Naive B cell (primary cell): ENCODE data around the gene TFCP2. TPM values are rescaled to one million over a fixed set of nuclear protein-coding genes. Genes with fewer than 3 reads are reported as not detected.

Experiments used
- ATAC-seq, 2 donors: fragments of 150-1000 bp; cut with Tn5 transposase; 2 replicates each; pipeline ENCODE4 v1.10.0; 2021; ENCODE audit warnings: low read depth in 2 of 2, mild to moderate bottlenecking in 2 of 2, moderate library complexity in 2 of 2
- DNase-seq: peaks from one replicate; pipeline ENCODE4 v3.0.0; 2022
- H3K27ac Mint-ChIP-seq, 6 donors: one replicate each; pipeline ENCODE4 v1.8.0; 2020 to 2022; ENCODE audit warnings: mild to moderate bottlenecking in 6 of 6, mixed read lengths in 6 of 6, moderate library complexity in 5 of 6, inconsistent platforms in 2 of 6
- H3K27me3 Mint-ChIP-seq, 3 donors: one replicate each; pipeline ENCODE4 v1.8.0; 2021 to 2022; ENCODE audit warnings: mixed read lengths in 3 of 3, mild to moderate bottlenecking in 1 of 3
- H3K36me3 Mint-ChIP-seq, 2 donors: one replicate each; pipeline ENCODE4 v1.8.0; 2020 to 2022; ENCODE audit warnings: mixed read lengths in 2 of 2, inconsistent platforms in 1 of 2, mild to moderate bottlenecking in 1 of 2
- H3K4me1 Mint-ChIP-seq, 3 donors: one replicate each; pipeline ENCODE4 v1.8.0; 2020 to 2022; ENCODE audit warnings: mixed read lengths in 3 of 3, inconsistent platforms in 1 of 3, mild to moderate bottlenecking in 1 of 3, moderate library complexity in 1 of 3
- H3K4me3 Mint-ChIP-seq, 8 donors: one replicate each; pipeline ENCODE4 v1.8.0; 2020 to 2022; ENCODE audit warnings: mild to moderate bottlenecking in 8 of 8, mixed read lengths in 8 of 8, moderate library complexity in 8 of 8, inconsistent platforms in 2 of 8
- H3K9me3 Mint-ChIP-seq, 7 donors: one replicate each; pipeline ENCODE4 v1.8.0; 2020 to 2022; ENCODE audit warnings: mixed read lengths in 7 of 7, mild to moderate bottlenecking in 5 of 7, inconsistent platforms in 2 of 7, moderate library complexity in 1 of 7
- polyA plus RNA-seq, 6 donors: library from polyadenylated mRNA; unstranded; fragments of 300-500 nt; fragmentation: Illumina TruSeq; gene quantifications; one replicate each; pipeline ENCODE4 v1.2.3, GENCODE V29; 2021; ENCODE audit warnings: low read depth in 6 of 6

The TFCP2 gene
- polyA plus RNA-seq, 6 donors from 2014 or later, result 9.7 to 14.0 (median 13.1) TPM

DNA sequence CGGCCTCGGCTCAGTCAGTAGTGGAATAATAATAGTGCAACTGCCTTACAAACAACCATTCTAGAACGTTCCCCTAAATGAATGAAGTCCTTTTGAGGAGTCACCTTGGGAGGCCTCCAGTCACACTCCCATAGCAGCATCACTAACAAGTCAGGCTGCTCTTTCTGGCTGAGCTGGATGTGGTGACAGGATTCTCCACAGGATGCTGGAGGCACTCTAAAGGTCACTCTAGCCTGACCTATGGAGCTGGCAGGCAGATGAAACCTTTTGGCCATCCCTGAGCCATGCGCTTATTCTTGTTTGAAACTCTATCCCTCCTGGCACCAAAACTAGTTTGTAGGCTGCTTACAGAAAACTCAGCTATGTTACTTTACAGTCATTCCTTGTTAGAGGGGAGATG, 17.9 kb upstream of the TFCP2 start:
- H3K36me3 Mint-ChIP-seq, result peaks cover 6 to 10% of the 10 kb centered on the region in 2 donors
- peak overlapping the region in 2 of 6 donors; percentile 24 to 33 for H3K27ac Mint-ChIP-seq
- H3K9me3 Mint-ChIP-seq, result no peaks in the 10 kb centered on the region
- H3K4me3 Mint-ChIP-seq, result no peak overlapping the region
- DNase-seq, result no peak
- no peak for ATAC-seq
- H3K27me3 Mint-ChIP-seq, result no peaks in the 10 kb centered on the region
- peaks cover 8 to 29% (median 16%) of the 10 kb centered on the region in 3 donors for H3K4me1 Mint-ChIP-seq

DNA sequence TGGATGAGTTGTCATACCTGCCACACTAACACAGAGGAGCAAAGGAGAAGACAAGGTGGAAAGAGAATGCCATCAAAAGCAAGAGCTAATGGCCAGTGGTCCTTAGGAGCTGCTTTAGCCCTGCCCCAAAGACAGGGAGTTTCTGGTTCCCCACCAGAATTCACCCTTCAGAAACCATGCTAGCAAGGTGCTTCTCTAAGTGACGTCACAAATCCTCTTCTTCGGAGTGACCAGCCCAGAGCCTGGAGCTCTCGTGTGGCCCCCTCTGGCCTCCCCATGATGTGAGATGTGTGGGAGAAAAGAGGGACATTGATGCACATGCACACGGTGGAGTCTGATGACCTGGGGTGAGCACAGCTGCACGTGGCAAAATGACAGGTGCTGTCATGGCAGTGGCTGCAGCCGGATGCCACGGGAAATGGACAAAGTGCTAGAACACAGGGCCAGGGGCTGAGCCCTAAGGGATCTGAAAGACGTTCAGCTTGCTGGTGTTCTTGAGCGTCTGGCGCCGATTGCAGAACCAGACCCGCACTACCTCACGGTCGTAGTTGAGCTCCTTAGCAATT, 16.9 kb upstream of the TFCP2 start:
- ATAC-seq (no peak), DNase-seq (no peak)
- Mint-ChIP-seq H3K4me1 (peaks cover 8 to 29% (median 16%) of the 10 kb centered on the region in 3 donors), H3K36me3 (peaks cover 6 to 10% of the 10 kb centered on the region in 2 donors), H3K27me3 (no peaks in the 10 kb centered on the region), H3K9me3 (no peaks in the 10 kb centered on the region), H3K27ac (peak overlapping the region in 2 of 6 donors; percentile 56 to 68), H3K4me3 (no peak overlapping the region)

GRCh38 chr12:51188359-51189051, 15.6 kb upstream of the TFCP2 start:
- no peak for DNase-seq
- ATAC-seq, result peak; percentile 32 to 72
- Mint-ChIP-seq H3K27ac (peak overlapping the region in 2 of 6 donors; percentile 26 to 33), H3K27me3 (no peaks in the 10 kb centered on the region), H3K9me3 (no peaks in the 10 kb centered on the region), H3K36me3 (peaks cover 6 to 10% of the 10 kb centered on the region in 2 donors), H3K4me1 (peaks cover 8 to 29% (median 16%) of the 10 kb centered on the region in 3 donors), H3K4me3 (peak overlapping the region in 5 of 8 donors; percentile 25 to 69 (median 47))

GRCh38 chr12:51187370-51187987, 14.5 kb upstream of the TFCP2 start:
- no peaks in the 10 kb centered on the region for H3K27me3 Mint-ChIP-seq
- peaks cover 8 to 29% (median 16%) of the 10 kb centered on the region in 3 donors for H3K4me1 Mint-ChIP-seq
- no peaks in the 10 kb centered on the region for H3K9me3 Mint-ChIP-seq
- peak overlapping the region in 1 of 6 donors; percentile 64 for H3K27ac Mint-ChIP-seq
- H3K36me3 Mint-ChIP-seq, result peaks cover 6 to 9% of the 10 kb centered on the region in 2 donors
- ATAC-seq (no peak), DNase-seq (no peak)
- H3K4me3 Mint-ChIP-seq, result peak overlapping the region in 1 of 8 donors; percentile 59

GRCh38 chr12:51186465-51187085, 13.6 kb upstream of the TFCP2 start:
- Mint-ChIP-seq H3K36me3 (peaks cover under 1% of the 10 kb centered on the region in 2 donors), H3K27me3 (peaks cover 0 to 1% (median 0%) of the 10 kb centered on the region in 3 donors), H3K4me1 (peaks cover 8 to 29% (median 16%) of the 10 kb centered on the region in 3 donors), H3K9me3 (no peaks in the 10 kb centered on the region), H3K4me3 (no peak overlapping the region), H3K27ac (peak overlapping the region in 2 of 6 donors; percentile 18 to 64)
- no peak for ATAC-seq
- no peak for DNase-seq

DNA sequence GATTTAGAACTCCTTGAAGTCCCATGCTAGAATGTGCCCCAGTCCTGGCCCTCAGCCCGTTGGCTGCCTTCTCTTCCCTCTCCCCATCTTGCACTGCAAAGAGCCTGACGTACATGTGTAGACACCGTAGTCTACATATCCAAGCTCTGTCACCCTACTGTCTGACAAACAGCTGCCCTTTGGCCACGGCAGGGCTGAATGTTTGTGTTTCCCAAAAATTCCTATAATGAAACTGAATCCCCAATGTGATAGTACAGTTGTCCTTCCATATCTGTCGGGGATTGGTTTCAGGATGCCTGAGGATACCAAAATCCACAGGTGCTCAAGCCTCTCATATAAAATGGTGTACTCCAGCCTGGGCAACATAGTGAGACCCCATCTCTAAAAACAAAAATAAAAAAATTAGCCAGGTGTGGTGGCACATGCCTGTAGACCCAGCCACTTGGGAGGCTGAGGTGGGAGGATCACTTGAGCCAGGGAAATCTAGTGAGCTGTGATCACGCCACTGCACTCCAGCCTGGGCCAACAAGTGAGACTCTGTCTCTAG, 12.3 kb upstream of the TFCP2 start:
- Mint-ChIP-seq H3K27me3 (peaks cover 0 to 4% (median 0%) of the 10 kb centered on the region in 3 donors), H3K4me1 (peaks cover 8 to 29% (median 16%) of the 10 kb centered on the region in 3 donors), H3K36me3 (no peaks in the 10 kb centered on the region), H3K9me3 (no peaks in the 10 kb centered on the region), H3K4me3 (no peak overlapping the region), H3K27ac (peak overlapping the region in 1 of 6 donors; percentile 5)
- ATAC-seq, result no peak
- DNase-seq, result no peak

GRCh38 chr12:51183816-51184215, 10.9 kb upstream of the TFCP2 start:
- no peak for ATAC-seq
- DNase-seq, result no peak
- Mint-ChIP-seq H3K4me3 (peak overlapping the region in 1 of 8 donors; percentile 25), H3K27ac (peak overlapping the region in 1 of 6 donors; percentile 17), H3K9me3 (no peaks in the 10 kb centered on the region), H3K36me3 (no peaks in the 10 kb centered on the region), H3K4me1 (peaks cover 8 to 26% (median 13%) of the 10 kb centered on the region in 3 donors), H3K27me3 (peaks cover 0 to 4% (median 0%) of the 10 kb centered on the region in 3 donors)

- peak overlapping the region in 1 of 8 donors; percentile 25 for H3K4me3 Mint-ChIP-seq
- H3K27me3 Mint-ChIP-seq, result peaks cover 0 to 4% (median 0%) of the 10 kb centered on the region in 3 donors
- no peaks in the 10 kb centered on the region for H3K9me3 Mint-ChIP-seq
- H3K27ac Mint-ChIP-seq, result no peak overlapping the region
- no peaks in the 10 kb centered on the region for H3K36me3 Mint-ChIP-seq
- DNase-seq, result no peak
- ATAC-seq, result no peak
- peaks cover 6 to 21% (median 9%) of the 10 kb centered on the region in 3 donors for H3K4me1 Mint-ChIP-seq
These were observed 10.4 kb upstream of the TFCP2 start for GRCh38 chr12:51183349-51183748.

DNA sequence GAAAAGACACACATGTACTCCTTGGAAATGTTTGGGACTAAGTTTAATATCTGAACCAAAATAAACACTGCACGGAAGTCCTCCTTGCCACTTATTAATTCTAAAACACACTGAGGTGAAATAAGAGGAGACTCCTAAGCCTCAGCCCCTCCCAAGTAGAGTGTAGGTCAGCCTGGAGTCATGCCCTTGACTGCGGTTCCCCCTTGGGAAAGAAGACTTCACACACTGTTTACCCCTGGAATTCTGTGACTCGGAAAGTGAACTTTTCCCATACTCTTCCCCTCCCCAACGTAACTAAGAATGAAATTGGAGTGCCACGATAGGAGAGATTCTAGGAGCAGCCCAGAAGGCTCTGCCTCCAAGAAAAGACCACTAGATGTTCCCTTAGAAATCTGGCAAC, 8.6 kb upstream of the TFCP2 start:
- DNase-seq (no peak), ATAC-seq (no peak)
- Mint-ChIP-seq H3K4me3 (no peak overlapping the region), H3K27me3 (peaks cover 0 to 4% (median 0%) of the 10 kb centered on the region in 3 donors), H3K9me3 (no peaks in the 10 kb centered on the region), H3K27ac (no peak overlapping the region), H3K4me1 (peaks cover 0 to 3% (median 0%) of the 10 kb centered on the region in 3 donors), H3K36me3 (no peaks in the 10 kb centered on the region)

DNA sequence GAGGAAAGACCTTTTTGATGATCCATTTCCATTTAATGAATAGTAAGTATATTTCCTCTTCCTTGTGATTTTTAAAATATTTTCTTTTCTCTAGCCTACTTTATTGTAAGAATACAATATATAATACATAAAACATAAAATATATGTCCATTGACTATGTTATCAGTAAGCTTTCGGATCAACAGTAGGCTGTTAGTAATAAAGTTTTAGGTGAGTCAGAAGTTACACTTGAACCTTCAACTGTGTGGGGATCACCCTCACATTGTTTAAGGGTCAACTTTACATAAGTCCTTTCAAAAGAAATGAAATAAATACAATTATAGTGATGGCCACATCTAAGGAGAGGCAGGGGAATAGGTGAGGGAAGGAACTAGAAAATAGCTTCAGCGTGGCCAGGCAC, 5.0 kb upstream of the TFCP2 start:
- Mint-ChIP-seq H3K36me3 (no peaks in the 10 kb centered on the region), H3K27me3 (peaks cover 0 to 4% (median 0%) of the 10 kb centered on the region in 3 donors), H3K4me1 (peaks cover 0 to 3% (median 2%) of the 10 kb centered on the region in 3 donors), H3K4me3 (no peak overlapping the region), H3K27ac (no peak overlapping the region), H3K9me3 (no peaks in the 10 kb centered on the region)
- ATAC-seq (no peak), DNase-seq (no peak)

DNA sequence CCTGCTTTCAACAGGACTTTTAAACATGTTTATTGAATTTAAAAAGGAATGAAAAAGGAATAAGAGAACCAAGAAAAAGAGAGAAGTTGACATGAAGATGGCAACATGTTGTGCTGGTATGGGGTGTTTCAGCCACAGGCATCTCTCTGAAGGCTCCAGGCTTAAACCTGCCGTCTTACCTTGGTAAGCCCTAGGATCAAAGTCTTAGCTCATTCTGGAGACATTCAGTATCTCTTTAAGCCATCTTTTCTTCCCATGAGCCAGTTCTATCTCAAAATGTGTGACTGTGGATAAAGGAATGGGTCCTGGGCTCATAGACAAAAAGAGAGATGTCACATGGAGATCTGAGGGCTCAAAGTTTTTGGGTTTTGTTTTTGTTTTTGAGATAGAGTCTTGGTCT, 1.6 kb upstream of the TFCP2 start:
- Mint-ChIP-seq H3K36me3 (no peaks in the 10 kb centered on the region), H3K4me3 (peak overlapping the region in 4 of 8 donors; percentile 21 to 86 (median 42)), H3K4me1 (peaks cover 6 to 10% (median 7%) of the 10 kb centered on the region in 3 donors), H3K27me3 (no peaks in the 10 kb centered on the region), H3K27ac (peak overlapping the region in 2 of 6 donors; percentile 14 to 26), H3K9me3 (no peaks in the 10 kb centered on the region)
- ATAC-seq (no peak), DNase-seq (no peak)

DNA sequence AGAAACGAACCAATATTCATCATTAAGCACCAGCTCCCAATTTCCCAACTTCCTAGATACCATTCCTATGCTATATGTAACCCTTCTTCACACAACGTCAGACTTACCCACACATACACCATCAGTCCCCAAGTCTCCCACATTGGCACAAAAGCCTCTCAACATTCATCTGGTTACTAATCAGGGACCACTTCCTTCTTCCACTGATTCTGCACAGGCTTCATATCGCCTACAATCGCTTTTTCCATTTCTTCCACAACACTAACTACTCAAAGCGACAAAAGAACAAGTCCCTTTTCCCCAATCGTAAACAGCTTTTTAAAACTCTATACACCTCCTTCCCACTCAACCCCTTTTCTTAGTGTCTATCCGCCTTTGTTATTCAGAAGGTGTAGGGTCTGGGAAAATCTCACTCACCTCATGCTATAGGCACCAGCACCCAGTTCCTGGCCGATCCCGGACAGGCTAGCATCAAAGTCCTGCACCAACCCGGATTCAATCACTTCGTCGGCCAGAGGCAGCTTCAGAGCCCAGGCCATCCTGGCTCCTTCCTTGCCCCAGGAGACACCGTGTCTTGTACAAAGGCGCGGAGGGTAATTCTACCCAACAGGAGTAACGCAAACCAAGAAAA, 936 bp downstream of the TFCP2 start:
- H3K4me1 Mint-ChIP-seq, result peaks cover 11 to 21% (median 17%) of the 10 kb centered on the region in 3 donors
- no peak overlapping the region for H3K27ac Mint-ChIP-seq
- H3K4me3 Mint-ChIP-seq, result no peak overlapping the region
- no peak for DNase-seq
- no peaks in the 10 kb centered on the region for H3K27me3 Mint-ChIP-seq
- H3K9me3 Mint-ChIP-seq, result no peaks in the 10 kb centered on the region
- no peaks in the 10 kb centered on the region for H3K36me3 Mint-ChIP-seq
- no peak for ATAC-seq

- DNase-seq (no peak), ATAC-seq (no peak)
- peaks cover 33 to 39% (median 37%) of the 10 kb centered on the region in 3 donors for H3K4me1 Mint-ChIP-seq
- H3K36me3 Mint-ChIP-seq, result peaks cover 4 to 10% of the 10 kb centered on the region in 2 donors
- no peak overlapping the region for H3K4me3 Mint-ChIP-seq
- peak overlapping the region in 2 of 6 donors; percentile 39 to 73 for H3K27ac Mint-ChIP-seq
- no peaks in the 10 kb centered on the region for H3K27me3 Mint-ChIP-seq
- peaks cover 0 to 3% (median 0%) of the 10 kb centered on the region in 7 donors for H3K9me3 Mint-ChIP-seq
These were observed 9.1 kb downstream of the TFCP2 start for GRCh38 chr12:51163795-51164194.
